GM12878 (cell line): Measurements from ENCODE around the gene SGIP1.

Experiments
- CREM ChIP-seq: IDR thresholded peaks from 2 replicates; pipeline ENCODE4 v1.6.1; 2014; ENCODE audit warnings: antibody characterized with exemption, low read depth
- EGR1 ChIP-seq, 2 experiments: IDR thresholded peaks; 1 replicate in 1 of 2; 2 replicates in 1 of 2; pipeline ENCODE4 v1.6.1; 2011 to 2012; ENCODE audit warnings: low read depth in 2 of 2, low read length in 2 of 2, borderline replicate concordance in 1 of 2, mild to moderate bottlenecking in 1 of 2, moderate library complexity in 1 of 2
- EP300 ChIP-seq, 2 experiments: fragments of 150-350 bp in 1 of 2; IDR thresholded peaks; 2 replicates each; pipeline ENCODE4 v1.6.1; 2011 to 2012; ENCODE audit warnings: low read depth in 2 of 2, low read length in 2 of 2, borderline replicate concordance in 1 of 2, improper control_type of control experiment in 1 of 2, inconsistent platforms in 1 of 2; ENCODE audit not compliant: control insufficient read depth in 1 of 2
- EZH2 ChIP-seq: IDR thresholded peaks from 2 replicates; pipeline ENCODE4 v1.6.1; 2012; ENCODE audit warnings: low read depth, mild to moderate bottlenecking, control low read depth, inconsistent platforms, low read length, borderline replicate concordance; ENCODE audit not compliant: control insufficient read depth
- NFXL1 ChIP-seq: fragments of 450-650 bp; IDR thresholded peaks from 2 replicates; pipeline ENCODE4 v1.6.1; 2017; ENCODE audit warnings: antibody characterized with exemption, mild to moderate bottlenecking, borderline replicate concordance
- RB1 ChIP-seq: fragments of 450-650 bp; formaldehyde crosslinking; IDR thresholded peaks from 2 replicates; pipeline ENCODE4 v1.6.1; 2017; ENCODE audit warnings: mild to moderate bottlenecking, borderline replicate concordance
- TF ChIP-seq, protein P1 (sequence below): fragments of 450-650 bp; formaldehyde crosslinking; IDR thresholded peaks from 2 replicates; pipeline ENCODE4 v1.4.0; 2020; ENCODE audit warnings: mild to moderate bottlenecking, moderate library complexity
- TF ChIP-seq, protein P2 (sequence below): IDR thresholded peaks from 2 replicates; pipeline ENCODE4 v1.6.1; 2012; ENCODE audit warnings: low read depth, low read length, improper control_type of control experiment
- TF ChIP-seq, protein P3 (sequence below), 3 experiments: IDR thresholded peaks in 2 of 3; conservative IDR thresholded peaks in 1 of 3; 2 replicates each; pipeline ENCODE4 v1.5.1; 2011; ENCODE audit warnings: low read depth in 3 of 3, low read length in 3 of 3, mild to moderate bottlenecking in 3 of 3, control low read depth in 2 of 3, moderate library complexity in 2 of 3, inconsistent platforms in 1 of 3, mixed read lengths in 1 of 3; ENCODE audit not compliant: control insufficient read depth in 2 of 3, insufficient read depth in 1 of 3; ENCODE audit errors: extremely low read depth in 1 of 3

DNA sequence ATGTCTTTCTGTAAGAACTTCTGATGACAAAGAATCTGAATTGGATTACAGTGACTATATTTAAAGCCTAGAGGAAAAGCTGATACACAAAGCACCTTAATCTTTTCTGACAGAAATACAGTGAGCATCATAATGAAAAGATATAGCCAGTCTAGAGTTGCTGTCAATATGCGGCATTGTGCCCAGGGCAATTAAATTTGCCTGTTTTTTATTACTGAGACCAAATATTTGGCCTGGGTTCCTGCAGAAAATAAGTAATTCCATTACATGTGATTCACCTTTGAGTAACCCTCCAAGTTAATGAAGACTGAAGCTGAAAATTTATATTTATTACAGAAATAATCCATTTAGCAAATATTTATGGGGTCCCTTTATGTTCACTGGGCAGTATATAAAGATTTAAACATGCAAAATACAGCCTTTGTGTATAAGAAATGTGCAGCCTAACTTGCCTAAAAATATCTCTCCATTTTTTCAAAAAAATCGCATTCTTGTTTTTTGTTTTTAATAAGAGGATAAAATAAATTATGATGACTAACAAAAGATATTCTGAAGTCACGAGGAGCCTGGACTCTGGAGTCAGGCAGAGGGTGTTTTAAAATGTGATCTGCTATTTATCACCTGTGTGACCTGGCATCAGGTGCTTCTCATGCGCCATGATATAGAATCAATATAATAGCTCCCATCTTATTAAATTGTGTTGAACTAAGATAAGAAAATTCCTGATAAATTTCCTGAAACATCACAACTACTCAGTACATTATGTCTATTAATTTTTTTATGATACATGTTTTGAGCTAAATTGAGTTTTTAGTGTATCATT lies 83.6 kb downstream of the SGIP1 start:
- TF ChIP-seq EP300 (IDR thresholded peaks at IDR 0.05; ENCODE audit: borderline replicate concordance in 1 of 2, control insufficient read depth in 1 of 2, low read depth in 2 of 2, low read length in 2 of 2) (no peak), CREM (no peak), EZH2 (no peak), RB1 (no peak), NFXL1 (no peak), EGR1 (IDR thresholded peaks at IDR 0.05; ENCODE audit: borderline replicate concordance in 1 of 2, low read depth in 2 of 2, low read length in 2 of 2) (no peak)
- TF ChIP-seq, protein P1, sequence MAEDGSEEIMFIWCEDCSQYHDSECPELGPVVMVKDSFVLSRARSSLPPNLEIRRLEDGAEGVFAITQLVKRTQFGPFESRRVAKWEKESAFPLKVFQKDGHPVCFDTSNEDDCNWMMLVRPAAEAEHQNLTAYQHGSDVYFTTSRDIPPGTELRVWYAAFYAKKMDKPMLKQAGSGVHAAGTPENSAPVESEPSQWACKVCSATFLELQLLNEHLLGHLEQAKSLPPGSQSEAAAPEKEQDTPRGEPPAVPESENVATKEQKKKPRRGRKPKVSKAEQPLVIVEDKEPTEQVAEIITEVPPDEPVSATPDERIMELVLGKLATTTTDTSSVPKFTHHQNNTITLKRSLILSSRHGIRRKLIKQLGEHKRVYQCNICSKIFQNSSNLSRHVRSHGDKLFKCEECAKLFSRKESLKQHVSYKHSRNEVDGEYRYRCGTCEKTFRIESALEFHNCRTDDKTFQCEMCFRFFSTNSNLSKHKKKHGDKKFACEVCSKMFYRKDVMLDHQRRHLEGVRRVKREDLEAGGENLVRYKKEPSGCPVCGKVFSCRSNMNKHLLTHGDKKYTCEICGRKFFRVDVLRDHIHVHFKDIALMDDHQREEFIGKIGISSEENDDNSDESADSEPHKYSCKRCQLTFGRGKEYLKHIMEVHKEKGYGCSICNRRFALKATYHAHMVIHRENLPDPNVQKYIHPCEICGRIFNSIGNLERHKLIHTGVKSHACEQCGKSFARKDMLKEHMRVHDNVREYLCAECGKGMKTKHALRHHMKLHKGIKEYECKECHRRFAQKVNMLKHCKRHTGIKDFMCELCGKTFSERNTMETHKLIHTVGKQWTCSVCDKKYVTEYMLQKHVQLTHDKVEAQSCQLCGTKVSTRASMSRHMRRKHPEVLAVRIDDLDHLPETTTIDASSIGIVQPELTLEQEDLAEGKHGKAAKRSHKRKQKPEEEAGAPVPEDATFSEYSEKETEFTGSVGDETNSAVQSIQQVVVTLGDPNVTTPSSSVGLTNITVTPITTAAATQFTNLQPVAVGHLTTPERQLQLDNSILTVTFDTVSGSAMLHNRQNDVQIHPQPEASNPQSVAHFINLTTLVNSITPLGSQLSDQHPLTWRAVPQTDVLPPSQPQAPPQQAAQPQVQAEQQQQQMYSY (CRISPR knock-in tag): no peak
- TF ChIP-seq, protein P2, sequence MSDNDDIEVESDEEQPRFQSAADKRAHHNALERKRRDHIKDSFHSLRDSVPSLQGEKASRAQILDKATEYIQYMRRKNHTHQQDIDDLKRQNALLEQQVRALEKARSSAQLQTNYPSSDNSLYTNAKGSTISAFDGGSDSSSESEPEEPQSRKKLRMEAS: no peak
- TF ChIP-seq, protein P3, sequence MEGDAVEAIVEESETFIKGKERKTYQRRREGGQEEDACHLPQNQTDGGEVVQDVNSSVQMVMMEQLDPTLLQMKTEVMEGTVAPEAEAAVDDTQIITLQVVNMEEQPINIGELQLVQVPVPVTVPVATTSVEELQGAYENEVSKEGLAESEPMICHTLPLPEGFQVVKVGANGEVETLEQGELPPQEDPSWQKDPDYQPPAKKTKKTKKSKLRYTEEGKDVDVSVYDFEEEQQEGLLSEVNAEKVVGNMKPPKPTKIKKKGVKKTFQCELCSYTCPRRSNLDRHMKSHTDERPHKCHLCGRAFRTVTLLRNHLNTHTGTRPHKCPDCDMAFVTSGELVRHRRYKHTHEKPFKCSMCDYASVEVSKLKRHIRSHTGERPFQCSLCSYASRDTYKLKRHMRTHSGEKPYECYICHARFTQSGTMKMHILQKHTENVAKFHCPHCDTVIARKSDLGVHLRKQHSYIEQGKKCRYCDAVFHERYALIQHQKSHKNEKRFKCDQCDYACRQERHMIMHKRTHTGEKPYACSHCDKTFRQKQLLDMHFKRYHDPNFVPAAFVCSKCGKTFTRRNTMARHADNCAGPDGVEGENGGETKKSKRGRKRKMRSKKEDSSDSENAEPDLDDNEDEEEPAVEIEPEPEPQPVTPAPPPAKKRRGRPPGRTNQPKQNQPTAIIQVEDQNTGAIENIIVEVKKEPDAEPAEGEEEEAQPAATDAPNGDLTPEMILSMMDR (IDR thresholded peaks at IDR 0.05 in 2 of 3, conservative IDR thresholded peaks at IDR 0.05 in 1 of 3; ENCODE audit: control insufficient read depth in 2 of 3, extremely low read depth in 1 of 3, insufficient read depth in 1 of 3, low read depth in 3 of 3, low read length in 3 of 3): no peak
